Endothelial cell of umbilical vein (primary cell): ENCODE data around the gene SELENON. TPM values are rescaled to one million over a fixed set of nuclear protein-coding genes. Genes with fewer than 3 reads are reported as not detected.

Experiments used
- BruUV-seq: library from RNA; stranded (reverse); fragments of 400-500 nt; replicated peaks from 2 replicates; lab custom pipeline; 2021; lab: Mats Ljungman, UMichigan
- CTCF ChIA-PET: fragments of 300-600, 350-600 bp; sonication (Branson Sonifier 250); formaldehyde crosslinking; loops from one replicate; lab custom pipeline; 2021; ENCODE audit warnings: antibody characterized with exemption, inconsistent platforms; lab: Charles Lee
- POLR2A ChIA-PET: fragments of 300-600, 350-600 bp; sonication (Branson Sonifier 250); formaldehyde crosslinking; loops from one replicate; lab custom pipeline; 2021; ENCODE audit warnings: antibody characterized with exemption, inconsistent platforms; lab: Charles Lee
- DNase-seq: peaks from one replicate; pipeline ENCODE4 v3.0.0-alpha.2; 2011; ENCODE audit warnings: low read depth, low spot score
- FAIRE-seq: peaks from 2 replicates; lab custom pipeline; 2011; peaks lifted over from hg19 to GRCh38; lab: Jason Lieb, UNC
- H2AFZ ChIP-seq: 2 replicates; pipeline ENCODE4 v1.6.0; 2012; ENCODE audit warnings: low read depth, low read length, control low read depth, inconsistent platforms
- H3K27ac ChIP-seq: 2 replicates; pipeline ENCODE4 v1.5.1; 2011; ENCODE audit warnings: low read depth, mild to moderate bottlenecking, control low read depth, low read length, moderate library complexity; ENCODE audit not compliant: insufficient read depth
- H3K27me3 ChIP-seq, 2 experiments: 2 replicates each; pipeline versions ENCODE4 v1.6.0 to v1.6.1; 2011; ENCODE audit warnings: low read length in 2 of 2, mixed read lengths in 1 of 2; ENCODE audit not compliant: control insufficient read depth in 2 of 2, insufficient read depth in 2 of 2
- H3K36me3 ChIP-seq, 2 experiments: 2 replicates in 1 of 2; 3 replicates in 1 of 2; pipeline ENCODE4 v1.5.1; 2011; ENCODE audit warnings: low read length in 2 of 2, mild to moderate bottlenecking in 1 of 2, moderate library complexity in 1 of 2; ENCODE audit not compliant: control insufficient read depth in 2 of 2, insufficient read depth in 2 of 2; ENCODE audit errors: extremely low read depth in 1 of 2
- H3K4me1 ChIP-seq: 3 replicates; pipeline ENCODE4 v1.5.1; 2011; ENCODE audit warnings: mild to moderate bottlenecking, low read length; ENCODE audit not compliant: control insufficient read depth, insufficient read depth; ENCODE audit errors: extremely low read depth
- H3K4me2 ChIP-seq: 2 replicates; pipeline ENCODE4 v1.6.1; 2011; ENCODE audit warnings: low read length, control low read depth, mixed read lengths; ENCODE audit not compliant: insufficient read depth
- H3K4me3 ChIP-seq, 3 experiments: fragments of 200-600 bp in 1 of 3; sonication (generic), shearing (Covaris generic) in 1 of 3; replicated peaks in 1 of 3; 2 replicates each; pipeline ENCODE4 v1.5.1; 2011 to 2016; ENCODE audit warnings: control low read depth in 3 of 3, low read length in 3 of 3, mild to moderate bottlenecking in 2 of 3, inconsistent platforms in 1 of 3, low read depth in 1 of 3, moderate library complexity in 1 of 3; ENCODE audit not compliant: insufficient read depth in 1 of 3
- H3K79me2 ChIP-seq: 2 replicates; pipeline ENCODE4 v1.6.0; 2012; ENCODE audit warnings: low read length, inconsistent platforms; ENCODE audit not compliant: control insufficient read depth, insufficient read depth
- H3K9ac ChIP-seq: replicated peaks from 2 replicates; pipeline ENCODE3; 2011; ENCODE audit warnings: low read length, control low read depth; ENCODE audit not compliant: insufficient read depth; ENCODE audit errors: extremely low read depth
- H3K9me1 ChIP-seq: replicated peaks from 3 replicates; pipeline ENCODE4 v1.6.0; 2011; ENCODE audit warnings: mild to moderate bottlenecking, low read length; ENCODE audit not compliant: control insufficient read depth, insufficient read depth; ENCODE audit errors: extremely low read depth
- H3K9me3 ChIP-seq: replicated peaks from 2 replicates; pipeline ENCODE4 v1.5.1; 2012; ENCODE audit warnings: low read length, inconsistent platforms; ENCODE audit not compliant: control insufficient read depth, insufficient read depth
- H4K20me1 ChIP-seq: replicated peaks from 2 replicates; pipeline ENCODE3; 2011; ENCODE audit warnings: mild to moderate bottlenecking, low read length; ENCODE audit not compliant: control insufficient read depth, insufficient read depth; ENCODE audit errors: extremely low read depth
- CTCF ChIP-seq, 2 donors: IDR thresholded peaks; 1 replicate in 1 of 2; 2 replicates in 1 of 2; pipeline ENCODE4 v1.5.1; 2011; ENCODE audit warnings: low read length in 2 of 2, mild to moderate bottlenecking in 2 of 2, moderate library complexity in 2 of 2, control low read depth in 1 of 2, inconsistent platforms in 1 of 2, low read depth in 1 of 2; ENCODE audit not compliant: insufficient read depth in 1 of 2; ENCODE audit errors: extremely low read depth in 1 of 2
- EZH2 ChIP-seq: IDR thresholded peaks from 2 replicates; pipeline ENCODE4 v1.6.1; 2012; ENCODE audit warnings: borderline replicate concordance, low read depth, mild to moderate bottlenecking, moderate library complexity, low read length, inconsistent platforms; ENCODE audit not compliant: severe bottlenecking
- FOS ChIP-seq: IDR thresholded peaks from 2 replicates; pipeline ENCODE4 v1.6.1; 2011; ENCODE audit warnings: mild to moderate bottlenecking, low read length, moderate library complexity, borderline replicate concordance; ENCODE audit not compliant: insufficient read depth
- GATA2 ChIP-seq: IDR thresholded peaks from 2 replicates; pipeline ENCODE4 v1.7.0; 2011; ENCODE audit warnings: low read depth, mild to moderate bottlenecking, moderate library complexity, mixed read lengths, low read length; ENCODE audit not compliant: insufficient read length, insufficient read depth
- JUN ChIP-seq: IDR thresholded peaks from 2 replicates; pipeline ENCODE4 v1.6.1; 2011; ENCODE audit warnings: borderline replicate concordance, low read depth; ENCODE audit not compliant: insufficient read length, insufficient read depth
- MAX ChIP-seq: IDR thresholded peaks from 2 replicates; pipeline ENCODE4 v1.6.1; 2011; ENCODE audit not compliant: insufficient read depth, insufficient read length
- MYC ChIP-seq: IDR thresholded peaks from one replicate; pipeline ENCODE4 v1.6.1; 2011; ENCODE audit warnings: mild to moderate bottlenecking, low read depth, low read length
- POLR2A ChIP-seq: IDR thresholded peaks from 2 replicates; pipeline ENCODE4 v1.6.1; 2012; ENCODE audit warnings: low read depth, mild to moderate bottlenecking, control low read depth, low read length
- POLR2AphosphoS5 ChIP-seq: IDR thresholded peaks from 2 replicates; pipeline ENCODE4 v1.6.1; 2012; ENCODE audit warnings: low read depth, mild to moderate bottlenecking, control low read depth, low read length, moderate library complexity; ENCODE audit not compliant: insufficient read depth
- dilution Hi-C: fragments of 300-500 bp; cut with MboI; formaldehyde crosslinking; loops from one replicate; pipeline ENCODE4 v1.15.0; 2019; ENCODE audit warnings: low sequenced_read_pairs; ENCODE audit not compliant: extremely low pct_ligation_motif_present
- intact Hi-C: fragments of 100-400 bp; cut with micrococcal nuclease; formaldehyde crosslinking; loops from one replicate; pipeline ENCODE4 v1.10.0; 2022
- polyA plus RNA-seq, 4 experiments: library from polyadenylated mRNA; depleted of rRNA in 3 of 4; stranded (reverse) in 3 of 4; unstranded in 1 of 4; fragments of >200 nt; gene quantifications; 2 replicates each; pipeline versions ENCODE4 v1.2.1 to v1.2.3, GENCODE V29; 2011 to 2012; ENCODE audit warnings: missing spikeins in 1 of 4
- total RNA-seq: library from RNA; stranded (reverse); gene quantifications from 2 replicates; pipeline ENCODE4 v1.2.3, GENCODE V29; 2021

Gene SELENON
- total and polyA plus RNA-seq, 2 donors (not counting 3 experiments of a cell fraction or from before 2014, with no cell fraction given) = 117 to 182 TPM

- FAIRE-seq = peak; percentile 70
- H3K9ac ChIP-seq = no peak overlapping the region
- no peak overlapping the region for H3K4me2 ChIP-seq
- H3K79me2 ChIP-seq = no peaks in the 10 kb centered on the region
- ChIA-PET CTCF (interaction anchor here (0.6 to 3.1 kb wide), 7 partner anchors 9 to 291 kb away, joined by 3 to 35 read pairs (median 5); partner anchors contain the start of genes MAN1C1, MTFR1L and SELENON), POLR2A (no interaction called here)
- H3K4me1 ChIP-seq = peaks cover 10% of the 10 kb centered on the region
- intact Hi-C loops = loop anchor here (1.0 kb wide), 2 partner anchors 191 to 202 kb away; no protein-coding TSS in a partner anchor
- H4K20me1 ChIP-seq = no peaks in the 10 kb centered on the region
- no TSS peak for BruUV-seq
- H3K27ac ChIP-seq = no peak overlapping the region
- H2AFZ ChIP-seq = no peak overlapping the region
- no peaks in the 10 kb centered on the region for H3K27me3 ChIP-seq
- H3K4me3 ChIP-seq = no peak overlapping the region
- peak; percentile 44 for DNase-seq
- H3K9me3 ChIP-seq = no peaks in the 10 kb centered on the region
- H3K9me1 ChIP-seq = no peaks in the 10 kb centered on the region
- peaks cover 13 to 64% of the 10 kb centered on the region in 2 experiments for H3K36me3 ChIP-seq
- dilution Hi-C loops = no loop called here
- TF ChIP-seq CTCF (IDR thresholded peaks at IDR 0.05; ENCODE audit: extremely low read depth in 1 of 2, insufficient read depth in 1 of 2, low read depth in 1 of 2, low read length in 2 of 2) = peak; percentile 78 to 95
- no peak for TF ChIP-seq EZH2
- no peak for TF ChIP-seq GATA2
- no peak for TF ChIP-seq MYC
- peak; percentile 54 for TF ChIP-seq POLR2AphosphoS5
- no peak for TF ChIP-seq JUN
- TF ChIP-seq FOS = no peak
- no peak for TF ChIP-seq MAX
- no peak for TF ChIP-seq POLR2A
Observed at GRCh38 chr1:25810341-25811299, 10.6 kb downstream of the SELENON start.
